Fibroblast of lung (primary cell): Measurements from ENCODE around the gene ADRM1. TPM values are rescaled to one million over a fixed set of nuclear protein-coding genes. Genes with fewer than 3 reads are reported as not detected.

Experiments used
- DNase-seq, 2 donors: peaks; one replicate each; pipeline versions ENCODE4 v3.0.0 to v3.0.0-alpha.2; 2010; ENCODE audit warnings: low read depth in 2 of 2
- H2AFZ ChIP-seq: 2 replicates; pipeline ENCODE4 v1.5.1; 2012; ENCODE audit warnings: low read length, control low read depth, inconsistent platforms
- H3K27ac ChIP-seq: 2 replicates; pipeline ENCODE4 v1.5.1; 2011; ENCODE audit warnings: low read length, control low read depth; ENCODE audit not compliant: insufficient read depth
- H3K27me3 ChIP-seq: 2 replicates; pipeline ENCODE4 v1.5.1; 2011; ENCODE audit warnings: mild to moderate bottlenecking, low read length; ENCODE audit not compliant: control insufficient read depth, insufficient read depth
- H3K36me3 ChIP-seq: 2 replicates; pipeline ENCODE4 v1.5.1; 2011; ENCODE audit warnings: low read length; ENCODE audit not compliant: control insufficient read depth, insufficient read depth
- H3K4me1 ChIP-seq: 2 replicates; pipeline ENCODE4 v1.5.1; 2011; ENCODE audit warnings: low read length; ENCODE audit not compliant: control insufficient read depth, insufficient read depth; ENCODE audit errors: extremely low read depth
- H3K4me2 ChIP-seq: 2 replicates; pipeline ENCODE4 v1.5.1; 2011; ENCODE audit warnings: low read length, control low read depth; ENCODE audit not compliant: insufficient read depth; ENCODE audit errors: extremely low read depth
- H3K4me3 ChIP-seq, 4 experiments: fragments of 200-600 bp in 1 of 4; sonication (generic) in 1 of 4; replicated peaks in 1 of 4; 2 replicates each; pipeline ENCODE4 v1.5.1; 2011 to 2016; ENCODE audit warnings: low read length in 4 of 4, low read depth in 3 of 4, mild to moderate bottlenecking in 3 of 4, control low read depth in 2 of 4, inconsistent platforms in 1 of 4, mixed read lengths in 1 of 4; ENCODE audit not compliant: insufficient read depth in 1 of 4; ENCODE audit errors: control extremely low read depth in 1 of 4
- H3K79me2 ChIP-seq: 2 replicates; pipeline ENCODE4 v1.5.1; 2012; ENCODE audit warnings: mild to moderate bottlenecking, low read length, inconsistent platforms; ENCODE audit not compliant: control insufficient read depth, insufficient read depth
- H3K9ac ChIP-seq: 2 replicates; pipeline ENCODE4 v1.5.1; 2011; ENCODE audit warnings: mild to moderate bottlenecking, low read length, control low read depth; ENCODE audit not compliant: insufficient read depth
- H3K9me3 ChIP-seq: 2 replicates; pipeline ENCODE4 v1.5.1; 2012; ENCODE audit warnings: low read depth, low read length; ENCODE audit not compliant: control insufficient read depth, insufficient read depth
- H4K20me1 ChIP-seq: 2 replicates; pipeline ENCODE4 v1.5.1; 2011; ENCODE audit warnings: low read length; ENCODE audit not compliant: control insufficient read depth, insufficient read depth; ENCODE audit errors: extremely low read depth
- CTCF ChIP-seq, 2 donors: IDR thresholded peaks in 1 of 2; conservative IDR thresholded peaks in 1 of 2; 1 replicate in 1 of 2; 2 replicates in 1 of 2; pipeline ENCODE4 v1.5.1; 2011 to 2012; ENCODE audit warnings: low read length in 2 of 2, control low read depth in 1 of 2, inconsistent platforms in 1 of 2, low read depth in 1 of 2, mild to moderate bottlenecking in 1 of 2
- EZH2 ChIP-seq: IDR thresholded peaks from 2 replicates; pipeline ENCODE4 v1.5.1; 2012; ENCODE audit warnings: low read length, control low read depth, mild to moderate bottlenecking; ENCODE audit errors: missing control alignments
- polyA minus RNA-seq: library from RNA; depleted of rRNA, polyadenylated mRNA; stranded (reverse); fragments of >200 nt; gene quantifications from 2 replicates; pipeline ENCODE4 v1.2.3, GENCODE V29; 2011; ENCODE audit warnings: low replicate concordance
- polyA plus RNA-seq, 2 donors: library from polyadenylated mRNA; depleted of rRNA in 1 of 2; stranded (reverse) in 1 of 2; unstranded in 1 of 2; fragments of >200 nt; gene quantifications; 2 replicates each; pipeline ENCODE4 v1.2.1, GENCODE V29; 2011 to 2012; ENCODE audit warnings: missing spikeins in 1 of 2
- total RNA-seq: library from RNA; depleted of rRNA; stranded (reverse); fragments of >200 nt; gene quantifications from 2 replicates; pipeline ENCODE4 v1.2.1, GENCODE V29; 2014

ADRM1 gene
- 61.1 and 71.3 TPM in 2 replicates for total RNA-seq
- polyA plus RNA-seq = 41.2 and 67.1 TPM in 2 replicates
- polyA plus RNA-seq (2012) = 93.7 and 155 TPM in 2 replicates
- polyA minus RNA-seq = 37.3 and 44.1 TPM in 2 replicates

DNA sequence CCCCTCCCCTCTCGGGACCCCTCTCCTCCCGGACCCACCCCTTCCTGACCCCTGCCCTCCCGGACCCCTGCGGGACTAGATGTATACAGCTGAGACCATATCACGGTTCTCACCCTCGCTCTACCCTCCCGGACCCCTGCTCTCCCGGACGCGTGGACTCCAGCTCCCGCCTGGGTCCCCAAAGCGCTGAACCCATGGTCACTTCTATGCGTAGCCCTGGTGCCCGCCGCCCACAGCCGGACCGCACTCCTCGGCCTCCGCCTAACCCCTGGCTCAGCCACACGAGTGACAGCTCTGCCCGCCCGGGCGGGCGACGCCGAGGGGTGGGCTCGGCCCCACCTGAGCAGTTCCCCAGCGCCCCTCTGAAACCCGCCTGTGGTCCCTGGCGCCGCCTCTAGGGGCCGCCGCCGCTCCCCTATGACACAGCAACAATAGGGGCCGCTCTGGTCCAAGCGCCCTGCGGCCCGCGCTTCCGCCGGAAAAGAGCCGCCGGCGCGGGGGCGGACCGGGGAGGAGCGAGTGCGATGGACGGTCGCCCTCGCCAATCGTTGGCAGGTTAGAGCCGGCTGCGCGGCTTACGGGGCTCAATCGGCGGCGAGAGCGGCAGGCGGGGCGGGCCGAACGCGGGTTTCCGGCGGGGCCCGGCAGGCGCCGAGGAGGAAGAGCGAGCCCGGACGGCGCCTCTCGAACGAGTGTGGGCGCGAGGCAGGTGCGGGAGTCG, at the start of gene ADRM1:
TSS of gene ADRM1 (plus strand) at position 657 of the 721 bp plus-strand sequence. CDS start 572 bp downstream, outside the sequence.
- H3K9me3 ChIP-seq = no peaks in the 10 kb centered on the region
- H3K9ac ChIP-seq = peak within 1 kb of the TSS; percentile 91
- H3K36me3 ChIP-seq = peaks cover 20% of the 10 kb centered on the region
- H3K4me1 ChIP-seq = peaks cover 4% of the 10 kb centered on the region
- H3K27me3 ChIP-seq = no peaks in the 10 kb centered on the region
- DNase-seq = peak; percentile 95
- TF ChIP-seq CTCF (conservative IDR thresholded peaks at IDR 0.05 in 1 of 2, IDR thresholded peaks at IDR 0.05 in 1 of 2; ENCODE audit: low read depth in 1 of 2, low read length in 2 of 2) (peak; percentile 62 to 67), EZH2 (no peak)
- H3K79me2 ChIP-seq = peaks cover 37% of the 10 kb centered on the region
- H2AFZ ChIP-seq = peak within 1 kb of the TSS; percentile 69
- peak within 1 kb of the TSS; percentile 79 for H3K4me2 ChIP-seq
- H3K27ac ChIP-seq = peak within 1 kb of the TSS; percentile 95
- H3K4me3 ChIP-seq = peak within 1 kb of the TSS; percentile 76 to 92 (median 88)
- H4K20me1 ChIP-seq = peaks cover 3% of the 10 kb centered on the region

GRCh38 chr20:62253398-62253797, 49.4 kb upstream of the ADRM1 start:
- Histone ChIP-seq H3K9ac (no peak overlapping the region), H3K36me3 (peaks cover 4% of the 10 kb centered on the region), H3K4me3 (no peak overlapping the region), H2AFZ (no peak overlapping the region), H3K4me1 (peaks cover 2% of the 10 kb centered on the region), H4K20me1 (no peaks in the 10 kb centered on the region), H3K79me2 (peaks cover 3% of the 10 kb centered on the region), H3K9me3 (no peaks in the 10 kb centered on the region), H3K27me3 (no peaks in the 10 kb centered on the region), H3K4me2 (no peak overlapping the region), H3K27ac (no peak overlapping the region)
- TF ChIP-seq CTCF (conservative IDR thresholded peaks at IDR 0.05 in 1 of 2, IDR thresholded peaks at IDR 0.05 in 1 of 2; ENCODE audit: low read depth in 1 of 2, low read length in 2 of 2) = no peak
- TF ChIP-seq EZH2 = no peak
- no peak for DNase-seq

- Histone ChIP-seq H3K36me3 (peaks cover 4% of the 10 kb centered on the region), H3K27me3 (no peaks in the 10 kb centered on the region), H3K79me2 (peaks cover 3% of the 10 kb centered on the region), H2AFZ (no peak overlapping the region), H3K9me3 (no peaks in the 10 kb centered on the region), H3K9ac (no peak overlapping the region), H3K4me2 (no peak overlapping the region), H3K4me1 (peaks cover 2% of the 10 kb centered on the region), H4K20me1 (no peaks in the 10 kb centered on the region), H3K4me3 (no peak overlapping the region), H3K27ac (no peak overlapping the region)
- no peak for DNase-seq
- TF ChIP-seq EZH2 (no peak), CTCF (conservative IDR thresholded peaks at IDR 0.05 in 1 of 2, IDR thresholded peaks at IDR 0.05 in 1 of 2; ENCODE audit: low read depth in 1 of 2, low read length in 2 of 2) (no peak)
These were observed 48.6 kb upstream of the ADRM1 start for GRCh38 chr20:62254021-62254724.
